ENCODE data around the gene ZCCHC14. TPM values are rescaled to one million over a fixed set of nuclear protein-coding genes. Genes with fewer than 3 reads are reported as not detected.

The ZCCHC14 gene
- total and polyA plus RNA-seq, 2 of the 13 experiments (the other 11 are each of a cell fraction or from before 2014, with no cell fraction given): 12.4 to 12.5 TPM

- no peak for FAIRE-seq
- Histone ChIP-seq H2AFZ (ENCODE audit: low read length) (no peak overlapping the region), H3K4me3 (replicated peaks in 1 of 3; ENCODE audit: insufficient read depth in 1 of 3, low read depth in 2 of 3, low read length in 3 of 3) (no peak overlapping the region), H3K9ac (ENCODE audit: insufficient read depth, low read depth, low read length) (no peak overlapping the region), H3K27ac (ENCODE audit: extremely low read length, insufficient read depth, low read length) (no peak overlapping the region), H4K20me1 (ENCODE audit: insufficient read depth, low read length) (peaks cover 7% of the 10 kb centered on the region; the same call in 1 of the 2 replicates), H3K36me3 (replicated peaks in 1 of 2; ENCODE audit: control insufficient read depth in 1 of 2, insufficient read depth in 2 of 2, low read length in 2 of 2) (peaks cover 36 to 68% of the 10 kb centered on the region in 2 experiments), H3K4me2 (ENCODE audit: low read depth, low read length) (no peak overlapping the region), H3K79me2 (ENCODE audit: insufficient read depth, low read length) (no peaks in the 10 kb centered on the region), H3K4me1 (ENCODE audit: insufficient read depth, low read length) (no peaks in the 10 kb centered on the region), H3K9me3 (ENCODE audit: low read length) (no peaks in the 10 kb centered on the region), H3K27me3 (ENCODE audit: control insufficient read depth in 1 of 2, insufficient read depth in 2 of 2, low read length in 2 of 2) (no peaks in the 10 kb centered on the region)
- POLR2A ChIA-PET: no interaction called here
- BruUV-seq (replicated peaks): no TSS peak
- no peak for ATAC-seq
- intact Hi-C loops (cut with micrococcal nuclease; ENCODE audit: unreplicated experiment): no loop called here
- TF ChIP-seq, protein P1, sequence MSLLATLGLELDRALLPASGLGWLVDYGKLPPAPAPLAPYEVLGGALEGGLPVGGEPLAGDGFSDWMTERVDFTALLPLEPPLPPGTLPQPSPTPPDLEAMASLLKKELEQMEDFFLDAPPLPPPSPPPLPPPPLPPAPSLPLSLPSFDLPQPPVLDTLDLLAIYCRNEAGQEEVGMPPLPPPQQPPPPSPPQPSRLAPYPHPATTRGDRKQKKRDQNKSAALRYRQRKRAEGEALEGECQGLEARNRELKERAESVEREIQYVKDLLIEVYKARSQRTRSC (CRISPR knock-in tag; IDR thresholded peaks at IDR 0.05; ENCODE audit: low read depth): no peak
- no peak for TF ChIP-seq NCOA2 (CRISPR knock-in tag; IDR thresholded peaks at IDR 0.05)
- no peak for TF ChIP-seq SAP130 (CRISPR knock-in tag; IDR thresholded peaks at IDR 0.05; ENCODE audit: low read depth)
- TF ChIP-seq, protein P2, sequence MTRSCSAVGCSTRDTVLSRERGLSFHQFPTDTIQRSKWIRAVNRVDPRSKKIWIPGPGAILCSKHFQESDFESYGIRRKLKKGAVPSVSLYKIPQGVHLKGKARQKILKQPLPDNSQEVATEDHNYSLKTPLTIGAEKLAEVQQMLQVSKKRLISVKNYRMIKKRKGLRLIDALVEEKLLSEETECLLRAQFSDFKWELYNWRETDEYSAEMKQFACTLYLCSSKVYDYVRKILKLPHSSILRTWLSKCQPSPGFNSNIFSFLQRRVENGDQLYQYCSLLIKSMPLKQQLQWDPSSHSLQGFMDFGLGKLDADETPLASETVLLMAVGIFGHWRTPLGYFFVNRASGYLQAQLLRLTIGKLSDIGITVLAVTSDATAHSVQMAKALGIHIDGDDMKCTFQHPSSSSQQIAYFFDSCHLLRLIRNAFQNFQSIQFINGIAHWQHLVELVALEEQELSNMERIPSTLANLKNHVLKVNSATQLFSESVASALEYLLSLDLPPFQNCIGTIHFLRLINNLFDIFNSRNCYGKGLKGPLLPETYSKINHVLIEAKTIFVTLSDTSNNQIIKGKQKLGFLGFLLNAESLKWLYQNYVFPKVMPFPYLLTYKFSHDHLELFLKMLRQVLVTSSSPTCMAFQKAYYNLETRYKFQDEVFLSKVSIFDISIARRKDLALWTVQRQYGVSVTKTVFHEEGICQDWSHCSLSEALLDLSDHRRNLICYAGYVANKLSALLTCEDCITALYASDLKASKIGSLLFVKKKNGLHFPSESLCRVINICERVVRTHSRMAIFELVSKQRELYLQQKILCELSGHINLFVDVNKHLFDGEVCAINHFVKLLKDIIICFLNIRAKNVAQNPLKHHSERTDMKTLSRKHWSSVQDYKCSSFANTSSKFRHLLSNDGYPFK (CRISPR knock-in tag; IDR thresholded peaks at IDR 0.05; ENCODE audit: borderline replicate concordance): no peak
- no peak for TF ChIP-seq ZNF670 (CRISPR knock-in tag; IDR thresholded peaks at IDR 0.05; ENCODE audit: borderline replicate concordance)
- TF ChIP-seq SIX1 (CRISPR knock-in tag; IDR thresholded peaks at IDR 0.05; ENCODE audit: borderline replicate concordance): no peak
- in situ Hi-C loops (cut with HindIII; ENCODE audit: extremely low pct_ligation_motif_present, low pct_unique_long_range_greater_than_20kb): no loop called here
- CTCF ChIA-PET (ENCODE audit: low intra/inter-chr PET ratio, low total read pairs): no interaction called here
- DNase-seq (ENCODE audit: low spot score): no peak
- WGBS (ENCODE audit: low lambda C conversion rate): 97% methylated on average over 13 of the region's 13 CpGs
Observed at GRCh38 chr16:87409781-87410180, 83.0 kb downstream of the ZCCHC14 start.

Data from HepG2 (cell line).